ENCODE measurements around the gene ITIH3. TPM values are rescaled to one million over a fixed set of nuclear protein-coding genes. Genes with fewer than 3 reads are reported as not detected.

ITIH3 gene
- total RNA-seq, 4 donors from 2014 or later, result 0.18 to 5.6 (median 1.2) TPM

GRCh38 chr3:52845691-52846431 is 51.3 kb downstream of the ITIH3 start:
- Histone ChIP-seq H3K4me3 (no peak overlapping the region), H3K9me3 (no peaks in the 10 kb centered on the region), H3K27me3 (no peaks in the 10 kb centered on the region), H3K36me3 (peaks cover 51% of the 10 kb centered on the region), H3K4me1 (peaks cover 31% of the 10 kb centered on the region), H3K27ac (peak overlapping the region; percentile 58)
- 72% methylated on average over 7 of the region's 7 CpGs for WGBS
- TF ChIP-seq POLR2A (IDR thresholded peaks at IDR 0.05), result no peak
- TF ChIP-seq CTCF (IDR thresholded peaks at IDR 0.05), result peak in 1 of 2 donors; percentile 36
- TF ChIP-seq EP300 (IDR thresholded peaks at IDR 0.05), result no peak
- TF ChIP-seq POLR2AphosphoS5 (IDR thresholded peaks at IDR 0.05), result no peak
- DNase-seq (ENCODE audit: low spot score in 2 of 2), result no peak

- Histone ChIP-seq H3K27me3 (no peaks in the 10 kb centered on the region), H3K4me1 (peaks cover 31% of the 10 kb centered on the region), H3K27ac (no peak overlapping the region), H3K4me3 (no peak overlapping the region), H3K9me3 (no peaks in the 10 kb centered on the region), H3K36me3 (peaks cover 51% of the 10 kb centered on the region)
- no peak for TF ChIP-seq POLR2A (IDR thresholded peaks at IDR 0.05)
- WGBS, result 78% methylated on average over 15 of the region's 15 CpGs
- no peak for DNase-seq (ENCODE audit: low spot score in 2 of 2)
These were observed 51.9 kb downstream of the ITIH3 start for GRCh38 chr3:52846432-52846965.

GRCh38 chr3:52847241-52847640 is 52.6 kb downstream of the ITIH3 start:
- Histone ChIP-seq H3K27me3 (no peaks in the 10 kb centered on the region), H3K4me1 (peaks cover 31% of the 10 kb centered on the region), H3K36me3 (peaks cover 51% of the 10 kb centered on the region), H3K9me3 (no peaks in the 10 kb centered on the region), H3K4me3 (no peak overlapping the region), H3K27ac (no peak overlapping the region)
- no peak for DNase-seq (ENCODE audit: low spot score in 2 of 2)
- TF ChIP-seq POLR2AphosphoS5 (IDR thresholded peaks at IDR 0.05) (no peak), EP300 (IDR thresholded peaks at IDR 0.05) (no peak), POLR2A (IDR thresholded peaks at IDR 0.05) (no peak), CTCF (IDR thresholded peaks at IDR 0.05) (no peak)
- WGBS, result 90% methylated on average over 6 of the region's 6 CpGs

GRCh38 chr3:52847726-52848125 is 53.1 kb downstream of the ITIH3 start:
- Histone ChIP-seq H3K36me3 (peaks cover 50% of the 10 kb centered on the region), H3K9me3 (no peaks in the 10 kb centered on the region), H3K4me1 (peaks cover 28% of the 10 kb centered on the region), H3K4me3 (no peak overlapping the region), H3K27me3 (no peaks in the 10 kb centered on the region), H3K27ac (no peak overlapping the region)
- no peak for DNase-seq (ENCODE audit: low spot score in 2 of 2)
- 88% methylated on average over 7 of the region's 7 CpGs for WGBS
- TF ChIP-seq EP300 (IDR thresholded peaks at IDR 0.05) (no peak), CTCF (IDR thresholded peaks at IDR 0.05) (no peak), POLR2A (IDR thresholded peaks at IDR 0.05) (no peak), POLR2AphosphoS5 (IDR thresholded peaks at IDR 0.05) (no peak)

- peaks cover 50% of the 10 kb centered on the region for H3K36me3 ChIP-seq
- 37% methylated on average over 5 of the region's 7 CpGs for WGBS
- H3K27me3 ChIP-seq, result no peaks in the 10 kb centered on the region
- H3K27ac ChIP-seq, result peak overlapping the region; percentile 38
- no peak for TF ChIP-seq EP300 (IDR thresholded peaks at IDR 0.05)
- TF ChIP-seq POLR2A (IDR thresholded peaks at IDR 0.05), result no peak
- TF ChIP-seq POLR2AphosphoS5 (IDR thresholded peaks at IDR 0.05), result no peak
- TF ChIP-seq CTCF (IDR thresholded peaks at IDR 0.05), result no peak
- H3K9me3 ChIP-seq, result no peaks in the 10 kb centered on the region
- H3K4me1 ChIP-seq, result peaks cover 19% of the 10 kb centered on the region
- DNase-seq (ENCODE audit: low spot score in 2 of 2), result peak in 1 of 2 donors; percentile 48
- no peak overlapping the region for H3K4me3 ChIP-seq
These were observed 54.0 kb downstream of the ITIH3 start for GRCh38 chr3:52848617-52849016.

Data from suprapubic skin (tissue), 4 donors.